NCI-H524 (cell line): Measurements from ENCODE around the gene EPB41L5.

Experiments
- DNase-seq, 2 experiments: peaks; one replicate each; lab custom pipeline; 2025; lab: John Stamatoyannopoulos, UW

The EPB41L5 gene

DNA sequence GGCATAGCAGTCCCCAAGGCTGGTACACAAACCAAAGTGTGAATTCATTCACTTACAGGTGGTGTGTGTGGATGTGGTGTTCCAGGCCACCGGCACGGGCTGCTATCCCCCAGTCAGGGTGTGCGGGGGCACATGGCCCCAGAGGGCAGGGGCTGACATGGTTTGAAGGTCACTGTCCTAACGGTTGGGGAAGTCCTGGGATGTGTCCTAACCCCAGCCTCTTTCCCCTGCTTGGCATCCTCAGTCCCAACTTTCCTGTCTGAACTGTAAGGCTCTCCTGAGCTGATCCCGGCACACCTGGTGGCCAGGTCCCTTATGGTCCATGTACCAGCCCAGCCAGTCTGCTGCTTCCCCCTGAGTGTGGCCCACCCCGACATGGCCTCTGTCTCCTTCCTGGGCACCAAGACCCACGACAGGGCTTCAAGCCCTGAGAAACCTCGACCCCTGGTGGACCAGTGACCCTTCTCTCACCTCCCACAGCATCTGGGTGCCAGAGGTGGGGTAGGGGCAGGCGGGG is 212.7 kb downstream of the EPB41L5 start:
- DNase-seq: no peak

DNA sequence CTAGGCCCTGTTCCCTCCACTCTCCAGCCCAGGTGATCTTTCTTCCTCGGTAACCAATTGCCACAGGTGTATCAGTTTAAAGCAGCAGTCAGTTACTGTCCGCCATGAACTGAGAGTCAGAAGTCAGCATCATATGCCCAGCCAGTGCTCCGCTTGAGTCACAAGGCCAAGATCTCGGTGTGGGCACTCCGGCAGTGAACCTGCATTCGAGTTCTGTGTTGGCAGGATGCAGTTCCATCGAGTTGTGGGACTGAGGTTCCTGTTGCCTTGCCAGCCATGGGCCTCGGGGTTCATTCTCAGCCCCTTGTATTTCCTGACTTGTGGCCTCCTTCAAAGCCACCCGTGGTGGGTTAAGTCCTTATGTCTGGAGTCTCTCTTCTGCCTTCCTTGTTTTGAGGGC is 213.4 kb downstream of the EPB41L5 start:
- DNase-seq: no peak

DNA sequence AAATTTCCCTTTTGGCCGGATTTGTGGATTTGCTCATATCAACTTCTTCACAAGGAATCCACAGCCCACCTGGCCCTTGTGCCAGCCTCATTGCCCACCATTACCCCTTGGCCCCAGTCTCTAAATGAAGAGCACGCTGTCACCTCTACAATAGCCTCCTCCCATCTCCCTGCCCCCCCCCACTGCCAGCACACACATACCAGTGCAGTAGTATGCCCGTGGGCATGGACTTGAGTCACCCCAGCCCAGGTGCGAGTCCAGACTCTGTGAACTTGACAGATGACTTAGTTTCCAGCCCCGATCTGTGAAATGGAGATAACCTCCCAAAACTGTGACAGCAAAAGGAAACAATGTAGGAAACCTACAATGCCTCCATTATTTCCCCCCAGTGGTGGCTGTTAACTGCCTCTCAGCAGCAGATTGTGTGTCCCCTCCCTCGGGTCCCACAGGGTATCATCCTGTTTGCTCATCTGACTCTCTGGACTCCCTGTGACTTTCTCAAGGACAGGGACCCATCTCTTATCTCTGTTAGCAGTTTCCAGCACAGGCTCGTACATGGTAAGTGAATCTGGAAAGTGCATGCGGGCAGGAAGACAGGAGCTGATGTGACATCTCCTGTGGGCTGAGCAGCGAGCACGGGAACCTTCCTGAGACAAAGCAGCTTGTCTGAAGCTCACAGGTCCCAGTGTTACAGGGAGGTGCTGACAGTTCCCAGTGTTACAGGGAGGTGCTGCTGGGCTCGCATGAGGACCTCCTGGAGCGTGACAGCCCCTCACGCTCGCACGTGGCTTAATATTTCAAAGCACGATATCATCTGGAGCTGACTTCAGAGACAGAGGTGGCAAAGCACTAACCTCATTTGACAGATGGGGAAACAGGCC is 214.5 kb downstream of the EPB41L5 start:
- DNase-seq: no peak

DNA sequence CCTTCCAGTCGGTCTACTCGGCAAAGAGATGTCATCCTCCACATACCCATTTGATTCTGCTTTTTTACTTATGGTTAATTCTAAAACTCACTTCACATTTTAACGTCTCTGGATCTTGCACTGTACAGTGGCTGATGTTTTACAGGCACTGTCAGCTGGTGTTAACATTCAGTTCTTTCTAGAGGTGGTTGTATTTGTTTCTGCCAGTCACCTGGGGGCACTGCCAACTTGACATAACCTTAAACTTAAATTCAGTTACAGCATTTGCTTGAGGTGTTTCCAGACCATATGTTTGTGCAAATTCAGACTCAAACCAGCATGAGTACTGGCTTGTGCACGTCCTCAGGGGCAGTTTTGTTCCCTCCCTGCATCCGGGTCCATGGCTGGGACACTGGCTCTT is 215.6 kb downstream of the EPB41L5 start:
- peak in 1 of 2 experiments; percentile 60 for DNase-seq
